HuH-7 (cell line): Measurements from ENCODE around the gene CLEC3B.

Experiments
- DNase-seq: peaks from one replicate; pipeline ENCODE4 v3.0.0; 2011; ENCODE audit warnings: low spot score

CLEC3B gene

GRCh38 chr3:45003406-45003805, 22.7 kb upstream of the CLEC3B start:
- DNase-seq = no peak

DNA sequence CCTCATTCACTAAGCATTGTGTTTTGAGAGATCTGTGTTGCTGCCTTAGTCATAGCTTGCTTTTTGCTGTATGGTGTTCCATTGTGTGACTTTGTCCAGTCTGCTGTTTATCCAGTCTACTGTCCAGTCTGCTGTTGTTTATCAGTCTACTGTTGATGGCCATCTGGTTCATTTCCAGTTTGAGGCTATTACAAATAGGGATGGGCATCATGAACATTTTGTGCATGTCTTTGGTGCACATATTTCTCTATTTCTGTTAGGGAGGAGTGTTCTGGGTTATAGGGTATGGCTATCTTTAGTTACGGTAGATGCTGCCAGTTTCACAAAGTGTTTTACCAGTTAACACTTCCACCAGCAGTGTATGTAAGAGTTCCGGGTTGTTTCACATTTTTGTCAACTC, 22.2 kb upstream of the CLEC3B start:
- no peak for DNase-seq

- DNase-seq = no peak
Observed at GRCh38 chr3:45007091-45007490, 19.0 kb upstream of the CLEC3B start.

GRCh38 chr3:45008117-45008516, 18.0 kb upstream of the CLEC3B start:
- DNase-seq = no peak

- DNase-seq = no peak
Observed at GRCh38 chr3:45009868-45010267, 16.2 kb upstream of the CLEC3B start.

DNA sequence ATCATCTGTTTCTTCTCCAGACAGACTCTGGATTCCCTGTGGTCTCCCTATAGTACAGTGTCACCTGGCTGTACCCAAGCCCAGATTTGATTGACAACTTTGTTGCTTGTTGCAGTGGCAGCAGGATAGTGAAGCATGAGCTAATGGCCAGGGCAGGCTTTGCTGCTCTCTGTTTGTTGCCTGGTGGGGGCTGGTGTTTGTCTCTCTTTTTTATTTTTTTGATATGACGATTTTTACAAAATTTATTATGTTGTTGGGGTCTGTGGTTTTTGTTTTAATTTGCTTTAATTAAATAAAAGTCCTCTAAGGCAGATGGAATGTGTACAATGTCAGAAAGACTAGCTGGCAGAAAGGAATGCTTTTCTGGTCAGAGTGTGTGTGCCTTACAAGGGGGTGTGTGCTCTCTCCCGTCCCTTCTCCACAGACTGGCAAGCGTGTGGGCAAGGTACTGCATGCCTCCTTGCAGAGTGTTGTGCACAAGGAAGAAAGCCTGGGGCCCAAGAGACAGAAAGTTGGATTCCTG, 15.2 kb upstream of the CLEC3B start:
- no peak for DNase-seq

DNA sequence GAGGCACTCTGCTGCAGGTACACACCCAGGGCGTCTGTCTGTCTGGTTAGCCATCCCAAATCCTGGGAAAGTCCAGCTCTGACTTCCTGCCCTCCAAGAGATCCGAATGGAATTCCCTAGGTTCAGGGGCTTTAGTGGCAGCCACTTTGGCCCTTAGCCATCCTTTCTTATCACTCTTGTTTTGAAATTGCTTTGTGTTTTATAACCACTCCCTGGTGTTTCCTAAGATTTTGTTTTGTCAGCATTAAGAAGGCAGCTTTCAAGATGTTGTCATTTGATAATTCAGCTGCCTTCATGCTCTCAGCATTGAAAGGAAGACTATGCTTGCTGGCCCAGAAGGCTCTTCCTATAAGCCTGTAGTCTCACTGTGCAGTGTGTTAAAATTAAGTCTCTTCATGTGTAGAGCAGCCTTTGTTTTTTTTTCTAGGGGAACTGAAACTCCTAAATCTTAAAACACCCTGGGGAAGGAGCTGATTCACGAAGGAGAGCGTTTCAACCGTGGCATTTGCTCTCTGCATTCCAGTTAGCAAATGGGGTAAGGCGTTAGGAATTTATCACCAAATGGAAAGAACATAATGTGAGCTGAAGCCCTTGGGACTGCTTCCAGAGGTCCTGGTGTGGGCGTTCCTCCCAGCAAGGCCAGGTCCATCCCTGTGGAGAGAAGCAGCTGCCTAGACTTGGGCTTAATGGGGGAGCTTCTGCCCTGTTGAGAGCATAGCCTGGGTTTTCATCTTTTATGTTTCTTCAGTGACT, 14.2 kb upstream of the CLEC3B start:
- DNase-seq = no peak

DNA sequence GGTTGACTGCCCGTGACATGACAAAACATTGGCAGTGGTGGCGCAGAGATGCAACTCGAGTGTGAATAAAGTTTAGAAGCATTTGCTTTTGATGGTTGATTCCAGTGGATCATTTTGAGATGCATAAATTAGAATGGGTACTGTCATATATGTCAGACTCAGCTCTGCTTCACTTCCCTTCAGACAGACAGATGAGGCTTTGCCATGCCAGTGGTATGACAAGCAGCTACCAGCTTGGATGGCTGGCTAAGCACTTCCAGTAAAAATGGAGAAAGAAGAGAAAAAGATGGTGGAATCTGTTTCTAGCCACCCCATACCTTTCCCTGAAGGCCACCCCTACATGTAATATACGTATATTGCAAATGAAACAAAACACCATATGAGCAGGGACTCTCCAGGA, 13.5 kb upstream of the CLEC3B start:
- DNase-seq = no peak

- DNase-seq = no peak
Observed at GRCh38 chr3:45016916-45017315, 9.2 kb upstream of the CLEC3B start.

GRCh38 chr3:45017821-45018220, 8.3 kb upstream of the CLEC3B start:
- DNase-seq = no peak

DNA sequence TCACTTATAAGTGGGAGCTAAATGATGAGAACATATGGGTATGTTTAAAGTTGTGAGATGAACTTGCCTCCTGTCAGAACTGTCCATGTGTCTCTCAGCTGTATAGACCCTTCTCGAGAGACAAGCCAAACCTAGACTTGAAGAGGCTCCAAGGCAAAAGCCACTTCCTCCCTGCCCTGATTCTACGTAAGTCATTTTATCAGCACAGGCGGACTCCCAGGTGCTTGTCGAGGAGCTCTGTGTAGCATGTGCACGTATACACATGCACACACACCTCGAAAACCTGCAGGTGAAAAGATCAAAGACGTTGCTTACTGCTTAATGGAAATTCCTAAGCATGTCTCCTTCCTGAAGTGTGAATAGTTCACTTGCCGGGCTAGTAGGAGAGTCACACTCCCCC, 5.6 kb upstream of the CLEC3B start:
- no peak for DNase-seq

DNA sequence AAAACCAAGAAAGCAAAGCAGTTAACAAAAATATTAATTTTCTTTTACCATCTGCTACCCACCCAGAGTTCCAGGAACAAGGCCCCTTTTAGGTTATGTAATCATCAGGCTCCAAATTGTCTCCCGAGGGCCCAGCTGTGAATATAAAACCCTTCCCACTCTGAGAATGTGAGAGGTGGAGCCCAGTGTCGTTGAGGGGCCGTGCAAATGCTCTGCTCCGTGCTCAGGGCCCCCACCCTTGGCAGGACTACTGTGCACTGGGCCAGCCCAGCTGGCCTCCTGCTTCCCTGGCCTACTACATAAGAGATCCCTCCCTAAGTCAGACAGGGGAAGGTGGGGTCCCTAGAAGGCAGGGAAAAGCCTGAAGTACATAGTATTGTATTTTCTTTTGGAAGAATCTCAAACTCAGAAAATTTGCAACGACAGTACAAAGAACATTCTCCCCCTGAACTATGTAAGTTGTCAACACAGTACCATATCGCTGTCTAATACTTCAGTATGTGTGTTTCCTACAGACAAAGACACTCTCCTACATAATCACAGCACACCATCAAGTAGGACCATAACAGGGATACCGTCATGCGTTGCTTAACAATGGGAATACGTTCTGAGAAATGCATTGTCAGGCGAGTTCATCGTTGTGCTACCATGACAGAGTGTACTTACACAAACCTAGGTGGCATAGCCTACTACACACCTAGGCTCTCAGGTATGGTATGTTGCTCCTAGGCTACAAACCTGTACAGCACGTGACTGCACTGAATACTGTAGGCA, 4.4 kb upstream of the CLEC3B start:
- no peak for DNase-seq

- no peak for DNase-seq
Observed at GRCh38 chr3:45023675-45024074, 2.4 kb upstream of the CLEC3B start.

DNA sequence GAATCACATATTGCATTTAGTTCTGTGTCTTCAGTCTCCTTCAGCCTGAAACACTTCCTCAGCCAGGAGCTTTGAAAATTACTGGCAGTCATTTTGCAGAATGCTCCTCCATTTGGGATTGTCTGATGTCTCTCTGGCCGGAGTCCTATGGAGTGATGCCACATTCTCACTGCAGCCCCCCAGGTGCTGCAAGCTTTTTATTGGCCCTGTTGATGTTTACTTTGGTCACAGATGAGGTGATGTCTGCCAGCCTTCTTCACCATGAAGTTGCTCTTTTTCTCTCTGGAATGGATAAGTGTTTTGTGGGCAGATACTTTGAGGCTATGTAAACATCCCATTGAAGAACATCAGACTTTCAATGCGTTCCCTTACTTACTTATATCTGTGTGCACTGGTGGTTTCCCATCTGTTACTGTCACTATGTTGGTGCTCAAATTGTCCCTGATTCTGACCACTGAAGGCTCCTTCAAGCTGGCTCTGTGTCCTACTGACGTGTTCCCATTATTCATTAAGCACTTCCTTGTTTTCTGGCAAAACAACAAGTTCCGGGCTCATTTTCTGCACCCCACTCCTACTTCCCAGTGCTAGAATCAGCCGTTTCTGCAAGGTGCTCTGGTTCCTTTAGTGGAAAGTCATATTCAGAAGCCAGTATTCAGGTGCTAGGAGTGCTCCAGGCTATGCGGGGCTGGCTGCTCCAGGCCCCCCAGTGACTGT, 1.4 kb upstream of the CLEC3B start:
- no peak for DNase-seq

DNA sequence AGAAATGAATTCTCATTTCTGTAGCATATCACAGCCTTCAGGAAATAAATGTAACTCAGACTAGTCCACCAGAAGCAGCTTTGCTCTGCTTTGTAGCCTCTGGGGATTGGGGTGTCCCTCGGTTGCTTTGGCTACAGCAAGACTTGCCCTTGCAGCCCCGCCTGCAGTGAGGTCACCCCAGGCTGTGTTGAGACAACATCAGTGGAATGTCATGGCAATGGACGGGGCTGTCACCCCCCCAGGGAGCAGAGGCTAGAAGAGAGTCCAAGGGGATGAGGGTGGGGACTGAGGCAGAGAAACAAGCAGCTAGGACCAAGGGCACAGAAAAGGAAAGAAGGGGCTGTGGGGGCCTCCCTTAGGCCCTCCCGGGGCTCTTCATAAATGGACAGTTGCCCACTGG, 854 bp downstream of the CLEC3B start:
- no peak for DNase-seq

DNA sequence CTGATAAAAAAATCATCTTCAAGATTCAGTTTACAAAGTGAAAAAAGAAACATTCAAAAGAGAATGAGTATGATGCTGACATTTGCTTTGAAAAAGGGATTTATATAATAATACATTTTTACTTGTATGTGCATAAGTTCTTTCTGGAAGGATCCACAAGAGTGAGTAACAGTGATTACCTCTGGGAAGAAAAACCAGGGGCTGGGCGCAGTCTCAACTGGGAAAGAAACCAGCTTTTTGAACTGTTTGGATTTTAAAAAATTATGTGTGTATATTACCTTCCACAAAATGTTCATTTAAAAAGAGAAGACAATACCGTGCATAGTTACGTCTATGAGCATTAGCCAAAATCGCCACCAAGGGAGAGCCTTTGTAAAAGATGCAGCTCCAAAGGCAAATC, 1.3 kb downstream of the CLEC3B start:
- DNase-seq = no peak

GRCh38 chr3:45029216-45029615, 3.1 kb downstream of the CLEC3B start:
- DNase-seq = no peak

GRCh38 chr3:45029661-45030060, 3.6 kb downstream of the CLEC3B start:
- DNase-seq = no peak

- DNase-seq = no peak
Observed at GRCh38 chr3:45031531-45031930, 5.4 kb downstream of the CLEC3B start.

- DNase-seq = no peak
Observed at GRCh38 chr3:45032113-45032512, 6.0 kb downstream of the CLEC3B start.

GRCh38 chr3:45033791-45034190, 7.7 kb downstream of the CLEC3B start:
- no peak for DNase-seq

- DNase-seq = no peak
Observed at GRCh38 chr3:45034612-45035252, 8.6 kb downstream of the CLEC3B start.
